Liver (tissue), 9 donors: Measurements from ENCODE around the gene CKMT1B. TPM values are rescaled to one million over a fixed set of nuclear protein-coding genes. Genes with fewer than 3 reads are reported as not detected.
"Not testable (repeated sequence)": the region's sequence is repeated elsewhere in the genome, so short reads cannot be mapped to it uniquely, and the experiment has no call there.

ENCODE experiments used
- DNase-seq: peaks from one replicate; pipeline ENCODE4 v3.0.0-alpha.2; 2017; ENCODE audit warnings: low spot score
- H3K27ac ChIP-seq, 2 donors: one replicate each; pipeline ENCODE4 v1.7.0; 2013; ENCODE audit warnings: inconsistent platforms in 2 of 2, low read length in 2 of 2, control low read depth in 1 of 2, low read depth in 1 of 2, mild to moderate bottlenecking in 1 of 2
- H3K27me3 ChIP-seq, 4 donors: one replicate each; pipeline versions ENCODE4 v1.6.1 to v1.7.0; 2013; ENCODE audit warnings: low read length in 3 of 4, inconsistent platforms in 1 of 4, mild to moderate bottlenecking in 1 of 4, moderate library complexity in 1 of 4; ENCODE audit not compliant: control insufficient read depth in 4 of 4, insufficient read depth in 4 of 4
- H3K36me3 ChIP-seq, 4 donors: one replicate each; pipeline versions ENCODE4 v1.6.1 to v1.7.0; 2013; ENCODE audit warnings: low read length in 3 of 4, mild to moderate bottlenecking in 3 of 4, low read depth in 1 of 4, moderate library complexity in 1 of 4; ENCODE audit not compliant: control insufficient read depth in 4 of 4, insufficient read depth in 3 of 4
- H3K4me1 ChIP-seq, 4 donors: one replicate each; pipeline versions ENCODE4 v1.6.1 to v1.7.0; 2013; ENCODE audit warnings: low read length in 3 of 4, mild to moderate bottlenecking in 3 of 4, moderate library complexity in 1 of 4; ENCODE audit not compliant: control insufficient read depth in 4 of 4, insufficient read depth in 4 of 4
- H3K4me3 ChIP-seq, 3 donors: one replicate each; pipeline versions ENCODE4 v1.6.1 to v1.7.0; 2013; ENCODE audit warnings: low read length in 3 of 3, control low read depth in 1 of 3, low read depth in 1 of 3, mild to moderate bottlenecking in 1 of 3
- H3K9ac ChIP-seq, 2 donors: one replicate each; pipeline ENCODE4 v1.7.0; 2013; ENCODE audit warnings: low read length in 2 of 2, mild to moderate bottlenecking in 2 of 2, moderate library complexity in 2 of 2, control low read depth in 1 of 2, low read depth in 1 of 2
- H3K9me3 ChIP-seq, 4 donors: one replicate each; pipeline versions ENCODE4 v1.6.1 to v1.7.0; 2013; ENCODE audit warnings: low read length in 3 of 4; ENCODE audit not compliant: control insufficient read depth in 4 of 4
- EGR1 ChIP-seq, 2 donors: IDR thresholded peaks; 2 replicates each; pipeline ENCODE4 v1.6.1; 2016 to 2018; ENCODE audit warnings: antibody characterized with exemption in 2 of 2, low read depth in 2 of 2
- FOXA1 ChIP-seq: IDR thresholded peaks from 2 replicates; pipeline ENCODE4 v1.6.1; 2016; ENCODE audit warnings: antibody characterized with exemption
- FOXA2 ChIP-seq: IDR thresholded peaks from 2 replicates; pipeline ENCODE4 v1.6.1; 2016; ENCODE audit warnings: antibody characterized with exemption
- GABPA ChIP-seq, 2 donors: IDR thresholded peaks in 1 of 2; conservative IDR thresholded peaks in 1 of 2; 2 replicates each; pipeline ENCODE4 v1.6.1; 2016; ENCODE audit warnings: antibody characterized with exemption in 2 of 2, mild to moderate bottlenecking in 1 of 2, moderate library complexity in 1 of 2
- HNF4A ChIP-seq, 2 donors: conservative IDR thresholded peaks; 2 replicates each; pipeline ENCODE4 v1.6.1; 2016; ENCODE audit warnings: antibody characterized with exemption in 2 of 2, mild to moderate bottlenecking in 2 of 2
- HNF4G ChIP-seq: IDR thresholded peaks from 2 replicates; pipeline ENCODE4 v1.6.1; 2016; ENCODE audit warnings: antibody characterized with exemption
- JUND ChIP-seq, 2 donors: IDR thresholded peaks; 2 replicates each; pipeline ENCODE4 v1.6.1; 2016; ENCODE audit warnings: antibody characterized with exemption in 2 of 2
- NR2F2 ChIP-seq: IDR thresholded peaks from 2 replicates; pipeline ENCODE4 v1.6.1; 2016; ENCODE audit warnings: antibody characterized with exemption
- RAD21 ChIP-seq, 2 donors: IDR thresholded peaks; 2 replicates each; pipeline ENCODE4 v1.6.1; 2016; ENCODE audit warnings: antibody characterized with exemption in 2 of 2, mild to moderate bottlenecking in 2 of 2
- REST ChIP-seq: IDR thresholded peaks from 2 replicates; pipeline ENCODE4 v1.6.1; 2016; ENCODE audit warnings: antibody characterized with exemption, mild to moderate bottlenecking
- RXRA ChIP-seq, 2 donors: IDR thresholded peaks; 2 replicates each; pipeline ENCODE4 v1.6.1; 2017 to 2018; ENCODE audit warnings: antibody characterized with exemption in 2 of 2, mild to moderate bottlenecking in 1 of 2
- TAF1 ChIP-seq: conservative IDR thresholded peaks from 2 replicates; pipeline ENCODE4 v1.6.1; 2016; ENCODE audit warnings: antibody characterized with exemption, mild to moderate bottlenecking
- YY1 ChIP-seq: IDR thresholded peaks from 2 replicates; pipeline ENCODE4 v1.6.1; 2016; ENCODE audit warnings: antibody characterized with exemption, mild to moderate bottlenecking
- ZBTB33 ChIP-seq: IDR thresholded peaks from 2 replicates; pipeline ENCODE4 v1.6.1; 2016; ENCODE audit warnings: antibody characterized with exemption
- WGBS: extraction: QIAGEN DNeasy Blood & Tissue Kit; methylation state at CpG from one replicate; pipeline ENCODE4 v1.1.7; 2013; 5-methylcytosine and 5-hydroxymethylcytosine counted together
- polyA plus RNA-seq, 2 donors: library from polyadenylated mRNA; stranded (reverse) in 1 of 2; unstranded in 1 of 2; fragments of 200-250 nt in 1 of 2; fragments of >200 nt in 1 of 2; fragmentation: Nextera tagmentation in 1 of 2; extraction: Ambion mirVana in 1 of 2; gene quantifications; one replicate each; pipeline versions ENCODE4 v1.2.1 to v1.2.3, GENCODE V29; 2013 to 2015
- total RNA-seq, 2 donors: library from RNA; depleted of rRNA; stranded (reverse); fragments of >200 nt; gene quantifications; one replicate each; pipeline ENCODE4 v1.2.3, GENCODE V29; 2014
- TF ChIP-seq, protein P1 (sequence below): IDR thresholded peaks from 2 replicates; pipeline ENCODE4 v1.6.1; 2016; ENCODE audit warnings: antibody characterized with exemption
- TF ChIP-seq, protein P2 (sequence below): IDR thresholded peaks from 2 replicates; pipeline ENCODE4 v1.6.1; 2016; ENCODE audit warnings: antibody characterized with exemption
- donor health status: healthy.
- donor health status: healthy.
- donor health status: healthy.
- donor health status: healthy.
- donor health status: healthy.

CKMT1B gene
- under 1 TPM in 1 of 2 donors, not detected in 1; 0.37 TPM for total RNA-seq
- polyA plus RNA-seq = under 1 TPM in 1 of 2 donors, not detected in 1; 0.03 TPM

DNA sequence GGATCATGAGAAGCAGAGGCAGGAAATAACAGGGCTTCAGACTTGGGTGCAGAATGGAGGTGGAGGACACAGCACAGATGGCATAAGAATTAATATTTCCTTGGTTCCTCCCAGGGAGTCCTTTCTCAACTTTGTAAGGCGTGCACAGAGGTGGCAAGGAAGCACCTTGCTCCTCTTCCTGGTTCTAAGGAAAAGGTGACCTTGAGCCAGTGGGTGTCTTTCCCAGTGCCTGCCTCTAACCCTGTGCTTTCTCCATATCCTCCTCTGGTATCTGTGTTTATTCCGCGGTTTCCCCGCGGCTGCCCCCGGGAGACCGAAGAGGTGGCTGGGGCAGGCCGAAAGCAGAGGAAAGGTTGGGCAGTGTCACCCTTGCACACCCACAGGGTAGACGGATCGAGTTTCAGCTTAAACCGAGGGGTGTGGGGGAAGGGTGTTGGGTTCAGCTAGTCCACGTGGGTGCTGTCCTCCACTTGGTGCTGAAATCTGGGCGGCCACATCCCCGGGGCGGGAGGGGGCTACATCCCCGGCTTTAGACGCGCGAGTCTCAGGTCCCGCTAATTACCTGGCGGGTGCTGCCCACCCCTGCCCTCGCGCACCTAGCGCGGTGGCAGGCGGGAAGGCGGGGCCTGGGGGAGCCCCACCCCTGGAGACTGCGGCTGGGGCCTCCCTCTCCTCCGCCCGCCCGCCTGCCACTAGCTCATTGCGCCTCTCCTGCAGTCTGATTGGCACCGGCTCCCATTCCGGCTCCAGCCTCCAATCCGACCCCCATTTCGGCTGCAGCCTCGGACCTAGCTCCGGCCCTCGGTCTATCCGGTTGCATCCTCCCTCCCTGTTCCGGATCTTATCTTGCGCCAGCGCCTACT, at the start of gene CKMT1B:
Gene CKMT1B (plus strand): TSS at position 700 of the 863 bp plus-strand sequence. CDS start 192 bp downstream, outside the sequence.
- H3K27ac ChIP-seq, H3K9me3 ChIP-seq, H3K27me3 ChIP-seq, H3K36me3 ChIP-seq, H3K9ac ChIP-seq, H3K4me1 ChIP-seq, H3K4me3 ChIP-seq, DNase-seq: not testable (repeated sequence)
- no CpG with 5 or more reads among the region's 43 CpGs for whole genome bisulfite sequencing

- no peak overlapping the region for H3K9ac ChIP-seq
- H3K36me3 ChIP-seq = no peaks in the 10 kb centered on the region
- H3K4me1 ChIP-seq = no peaks in the 10 kb centered on the region
- TF ChIP-seq NR2F2 (no peak), RXRA (IDR thresholded peaks at IDR 0.05) (no peak), REST (no peak), JUND (IDR thresholded peaks at IDR 0.05) (no peak), ZBTB33 (no peak), FOXA2 (no peak), HNF4A (conservative IDR thresholded peaks at IDR 0.05) (no peak)
- H3K27ac ChIP-seq = no peak overlapping the region
- H3K9me3 ChIP-seq = no peaks in the 10 kb centered on the region
- no peak for DNase-seq
- H3K4me3 ChIP-seq = no peak overlapping the region
- H3K27me3 ChIP-seq = no peaks in the 10 kb centered on the region
Measured at GRCh38 chr15:43544266-43544665, 49.6 kb upstream of the CKMT1B start.

DNA sequence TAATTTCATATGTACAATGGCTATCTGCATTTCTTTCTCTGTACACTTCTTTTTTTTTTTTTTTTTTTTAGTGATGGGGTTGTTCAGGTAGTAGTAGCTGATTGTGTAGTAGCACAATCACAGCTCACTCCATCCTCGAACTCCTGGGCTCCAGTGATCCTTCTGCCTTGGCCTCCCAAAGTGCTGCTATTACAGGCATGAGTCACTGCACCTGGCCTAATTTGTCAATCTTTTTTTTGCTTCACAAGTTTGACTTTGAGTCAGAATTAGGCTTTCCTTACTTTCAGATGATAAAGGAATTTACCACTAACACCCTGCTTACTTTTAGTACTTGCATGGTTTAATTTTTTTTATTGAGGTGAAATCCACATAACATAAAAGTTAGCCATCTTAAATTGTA, 48.4 kb upstream of the CKMT1B start:
- H3K4me3 ChIP-seq = no peak overlapping the region
- no peak for DNase-seq
- no peaks in the 10 kb centered on the region for H3K4me1 ChIP-seq
- WGBS = 95% methylated on average over 1 of the region's 1 CpG
- TF ChIP-seq RAD21 (IDR thresholded peaks at IDR 0.05) (no peak), FOXA2 (no peak), NR2F2 (no peak), HNF4G (no peak), REST (no peak), HNF4A (conservative IDR thresholded peaks at IDR 0.05) (no peak), FOXA1 (no peak), GABPA (IDR thresholded peaks at IDR 0.05 in 1 of 2, conservative IDR thresholded peaks at IDR 0.05 in 1 of 2) (no peak), JUND (IDR thresholded peaks at IDR 0.05) (no peak), TAF1 (no peak), YY1 (no peak), RXRA (IDR thresholded peaks at IDR 0.05) (no peak), EGR1 (IDR thresholded peaks at IDR 0.05; ENCODE audit: low read depth in 2 of 2) (no peak)
- TF ChIP-seq, protein P1, sequence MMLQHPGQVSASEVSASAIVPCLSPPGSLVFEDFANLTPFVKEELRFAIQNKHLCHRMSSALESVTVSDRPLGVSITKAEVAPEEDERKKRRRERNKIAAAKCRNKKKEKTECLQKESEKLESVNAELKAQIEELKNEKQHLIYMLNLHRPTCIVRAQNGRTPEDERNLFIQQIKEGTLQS = no peak
- TF ChIP-seq, protein P2, sequence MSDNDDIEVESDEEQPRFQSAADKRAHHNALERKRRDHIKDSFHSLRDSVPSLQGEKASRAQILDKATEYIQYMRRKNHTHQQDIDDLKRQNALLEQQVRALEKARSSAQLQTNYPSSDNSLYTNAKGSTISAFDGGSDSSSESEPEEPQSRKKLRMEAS = no peak
- no peaks in the 10 kb centered on the region for H3K9me3 ChIP-seq
- no peaks in the 10 kb centered on the region for H3K36me3 ChIP-seq
- H3K27ac ChIP-seq = no peak overlapping the region
- H3K27me3 ChIP-seq = no peaks in the 10 kb centered on the region
- no peak overlapping the region for H3K9ac ChIP-seq
